Heart right ventricle (tissue), 12 donors: Measurements from ENCODE around the gene TMEM256. TPM values are rescaled to one million over a fixed set of nuclear protein-coding genes. Genes with fewer than 3 reads are reported as not detected.

ENCODE experiments used
- polyA plus RNA-seq, 2 donors: library from polyadenylated mRNA; stranded (reverse); fragments of 200-250 nt; gene quantifications; one replicate each; pipeline ENCODE4 v1.2.3, GENCODE V29; 2013
- total RNA-seq, 10 donors: library from RNA; stranded (reverse); fragmentation: NEBNext Ultra II Directional in 3 of 10; extraction: Animal tissue kit (Norgen Biotek cat#: 25700) in 3 of 10; gene quantifications; one replicate each; pipeline versions ENCODE4 v1.2.1 to v1.2.4, GENCODE V29; 2021 to 2023
- donor health status: ischemic (EF 13 %, LVEDD 7.1; RV severe dilation, severe dysfunction).
- donor health status: healthy with polysubstance abuse.
- donor health status: DM: no; HTN: yes; CAD: no.
- donor health status: DM: no; HTN: no; CAD: no.
- donor health status: ischemic (EF 25% LVEDD 6.9; RV normal size, moderate dysfunction).
- donor health status: ischemic (EF 25% LVEDD 5.7; RV mildly dilated, moderate dysfunction).
- donor health status: healthy.
- donor health status: nonischemic (EF 11% LVEDD 7.7; RV severe dilation, severe dysfunction).
- donor health status: DM: yes; HTN: yes; CAD: no.
- donor health status: PGD.
- donor health status: ischemic (EF 29% LVEDD 5.4; RV normal size, mild dysfunction).
- donor health status: nonischemic (EF 23%, LVEDD 6.1; RV moderate dilation, normal function).

The TMEM256 gene
- total and polyA plus RNA-seq, 12 donors = 61.8 to 169 (median 75.5) TPM

Other genes starting within 250 kb of the TMEM256 start
Only the 30 nearest of the 39 such genes appear.
- gene DVL2, start 169.6 kb downstream of the TMEM256 start, total RNA-seq = 10 to 100 TPM; 14.1 to 25.6 (median 18.0) TPM
- gene DVL2, start 169.6 kb downstream of the TMEM256 start, polyA plus RNA-seq = 10 to 100 TPM in 1 of 2 donors, 1 to 10 TPM in 1; 10.0 to 23.0 TPM
- 10 to 100 TPM; 17.7 to 24.5 (median 22.6) TPM for gene PHF23, start 164.6 kb downstream of the TMEM256 start, total RNA-seq
- gene PHF23, start 164.6 kb downstream of the TMEM256 start, polyA plus RNA-seq = 10 to 100 TPM; 16.1 to 25.0 TPM
- 100 to 1,000 TPM; 440 to 567 (median 501) TPM for gene GABARAP, start 161.6 kb downstream of the TMEM256 start, total RNA-seq
- 100 to 1,000 TPM; 540 to 733 TPM for gene GABARAP, start 161.6 kb downstream of the TMEM256 start, polyA plus RNA-seq
- gene CTDNEP1, start 152.4 kb downstream of the TMEM256 start, total RNA-seq = 100 to 1,000 TPM in 8 of 10 donors, 10 to 100 TPM in 2; 94.6 to 135 (median 110) TPM
- 100 to 1,000 TPM in 1 of 2 donors, 10 to 100 TPM in 1; 56.3 to 116 TPM for gene CTDNEP1, start 152.4 kb downstream of the TMEM256 start, polyA plus RNA-seq
- 100 to 1,000 TPM in 1 of 10 donors, 10 to 100 TPM in 9; 30.8 to 110 (median 54.8) TPM for gene ELP5, start 151.9 kb downstream of the TMEM256 start, total RNA-seq
- 10 to 100 TPM; 29.0 to 41.4 TPM for gene ELP5, start 151.9 kb downstream of the TMEM256 start, polyA plus RNA-seq
- 1 to 10 TPM in 3 of 10 donors, under 1 TPM in 7; 0.39 to 2.5 (median 0.80) TPM for gene CLDN7, start 141.6 kb downstream of the TMEM256 start, total RNA-seq
- gene CLDN7, start 141.6 kb downstream of the TMEM256 start, polyA plus RNA-seq = 1 to 10 TPM; 1.3 to 1.6 TPM
- 100 to 1,000 TPM in 9 of 10 donors, 10 to 100 TPM in 1; 98.1 to 186 (median 177) TPM for gene SLC2A4, start 122.4 kb downstream of the TMEM256 start, total RNA-seq
- gene SLC2A4, start 122.4 kb downstream of the TMEM256 start, polyA plus RNA-seq = 100 to 1,000 TPM in 1 of 2 donors, 10 to 100 TPM in 1; 41.8 to 140 TPM
- 1 to 10 TPM in 7 of 10 donors, under 1 TPM in 3; 0.42 to 1.9 (median 1.2) TPM for gene YBX2, start 109.5 kb downstream of the TMEM256 start, total RNA-seq
- 1 to 10 TPM in 1 of 2 donors, under 1 TPM in 1; 0.49 to 2.6 TPM for gene YBX2, start 109.5 kb downstream of the TMEM256 start, polyA plus RNA-seq
- 100 to 1,000 TPM; 197 to 444 (median 248) TPM for gene EIF5A, start 96.5 kb downstream of the TMEM256 start, total RNA-seq
- gene EIF5A, start 96.5 kb downstream of the TMEM256 start, polyA plus RNA-seq = 100 to 1,000 TPM; 457 to 716 TPM
- 10 to 100 TPM; 49.1 to 81.1 (median 57.4) TPM for gene GPS2, start 88.7 kb downstream of the TMEM256 start, total RNA-seq
- gene GPS2, start 88.7 kb downstream of the TMEM256 start, polyA plus RNA-seq = 100 to 1,000 TPM; 103 to 105 TPM
- gene NEURL4, start 74.8 kb downstream of the TMEM256 start, total RNA-seq = 10 to 100 TPM; 21.7 to 45.9 (median 28.7) TPM
- gene NEURL4, start 74.8 kb downstream of the TMEM256 start, polyA plus RNA-seq = 10 to 100 TPM; 22.4 to 55.5 TPM
- 10 to 100 TPM in 7 of 10 donors, 1 to 10 TPM in 3; 7.4 to 23.4 (median 16.7) TPM for gene ACAP1, start 67.6 kb downstream of the TMEM256 start, total RNA-seq
- 1 to 10 TPM; 2.4 to 9.7 TPM for gene ACAP1, start 67.6 kb downstream of the TMEM256 start, polyA plus RNA-seq
- 1 to 10 TPM; 4.3 to 8.5 (median 5.3) TPM for gene KCTD11, start 51.9 kb downstream of the TMEM256 start, total RNA-seq
- 1 to 10 TPM; 4.5 to 6.6 TPM for gene KCTD11, start 51.9 kb downstream of the TMEM256 start, polyA plus RNA-seq
- gene TMEM95, start 48.9 kb downstream of the TMEM256 start, total RNA-seq = under 1 TPM in 1 of 10 donors, not detected in 9; 0.39 TPM
- not detected for gene TMEM95, start 48.9 kb downstream of the TMEM256 start, polyA plus RNA-seq
- gene TNK1, start 23.0 kb downstream of the TMEM256 start, total RNA-seq = 1 to 10 TPM; 1.1 to 4.4 (median 2.1) TPM
- 1 to 10 TPM; 1.9 to 3.5 TPM for gene TNK1, start 23.0 kb downstream of the TMEM256 start, polyA plus RNA-seq
- 10 to 100 TPM; 14.4 to 28.7 (median 17.1) TPM for gene PLSCR3, start 9.6 kb downstream of the TMEM256 start, total RNA-seq
- 10 to 100 TPM; 23.3 to 32.9 TPM for gene PLSCR3, start 9.6 kb downstream of the TMEM256 start, polyA plus RNA-seq
- 10 to 100 TPM in 2 of 10 donors, 1 to 10 TPM in 8; 3.6 to 15.8 (median 6.4) TPM for gene NLGN2, start 3.7 kb upstream of the TMEM256 start, total RNA-seq
- 1 to 10 TPM; 7.3 to 7.6 TPM for gene NLGN2, start 3.7 kb upstream of the TMEM256 start, polyA plus RNA-seq
- not detected for gene SPEM1, start 16.2 kb upstream of the TMEM256 start, total RNA-seq
- gene SPEM1, start 16.2 kb upstream of the TMEM256 start, polyA plus RNA-seq = not detected
- not detected for gene SPEM2, start 21.5 kb upstream of the TMEM256 start, total RNA-seq
- not detected for gene SPEM2, start 21.5 kb upstream of the TMEM256 start, polyA plus RNA-seq
- gene SPEM3, start 24.8 kb upstream of the TMEM256 start, total RNA-seq = not detected
- not detected for gene SPEM3, start 24.8 kb upstream of the TMEM256 start, polyA plus RNA-seq
- gene TMEM102, start 31.3 kb upstream of the TMEM256 start, total RNA-seq = 1 to 10 TPM; 1.2 to 3.5 (median 2.2) TPM
- gene TMEM102, start 31.3 kb upstream of the TMEM256 start, polyA plus RNA-seq = 1 to 10 TPM; 2.0 to 4.2 TPM
- gene FGF11, start 35.4 kb upstream of the TMEM256 start, total RNA-seq = 10 to 100 TPM in 2 of 10 donors, 1 to 10 TPM in 8; 4.6 to 15.9 (median 8.1) TPM
- gene FGF11, start 35.4 kb upstream of the TMEM256 start, polyA plus RNA-seq = 1 to 10 TPM; 2.0 to 7.2 TPM
- gene CHRNB1, start 41.0 kb upstream of the TMEM256 start, total RNA-seq = 10 to 100 TPM in 6 of 10 donors, 1 to 10 TPM in 4; 5.4 to 13.1 (median 10.3) TPM
- gene CHRNB1, start 41.0 kb upstream of the TMEM256 start, polyA plus RNA-seq = 10 to 100 TPM; 10.2 to 25.4 TPM
- gene ZBTB4, start 75.5 kb upstream of the TMEM256 start, total RNA-seq = 10 to 100 TPM; 58.9 to 80.1 (median 69.4) TPM
- 10 to 100 TPM; 17.8 to 34.2 TPM for gene ZBTB4, start 75.5 kb upstream of the TMEM256 start, polyA plus RNA-seq
- not detected for gene SLC35G6, start 77.3 kb upstream of the TMEM256 start, total RNA-seq
- not detected for gene SLC35G6, start 77.3 kb upstream of the TMEM256 start, polyA plus RNA-seq
- 10 to 100 TPM; 40.5 to 61.7 (median 48.8) TPM for gene POLR2A, start 80.3 kb upstream of the TMEM256 start, total RNA-seq
- 10 to 100 TPM in 1 of 2 donors, 1 to 10 TPM in 1; 8.4 to 24.7 TPM for gene POLR2A, start 80.3 kb upstream of the TMEM256 start, polyA plus RNA-seq
- 10 to 100 TPM; 21.7 to 44.3 (median 26.9) TPM for gene TNFSF12, start 145.0 kb upstream of the TMEM256 start, total RNA-seq
- gene TNFSF12, start 145.0 kb upstream of the TMEM256 start, polyA plus RNA-seq = 10 to 100 TPM; 20.6 to 51.0 TPM
- 10 to 100 TPM in 2 of 10 donors, 1 to 10 TPM in 8; 4.1 to 25.0 (median 6.9) TPM for gene TNFSF13, start 154.7 kb upstream of the TMEM256 start, total RNA-seq
- 1 to 10 TPM; 7.5 to 8.0 TPM for gene TNFSF13, start 154.7 kb upstream of the TMEM256 start, polyA plus RNA-seq
- gene SENP3, start 157.8 kb upstream of the TMEM256 start, total RNA-seq = 10 to 100 TPM; 22.4 to 34.3 (median 27.1) TPM
- gene SENP3, start 157.8 kb upstream of the TMEM256 start, polyA plus RNA-seq = 10 to 100 TPM; 33.1 to 46.6 TPM
- 100 to 1,000 TPM in 1 of 10 donors, 10 to 100 TPM in 4, 1 to 10 TPM in 5; 4.7 to 128 (median 13.0) TPM for gene CD68, start 175.5 kb upstream of the TMEM256 start, total RNA-seq
- 10 to 100 TPM; 15.7 to 40.0 TPM for gene CD68, start 175.5 kb upstream of the TMEM256 start, polyA plus RNA-seq